Chondrocyte (in vitro differentiated cells): ENCODE measurements around the gene TDRD12. TPM values are rescaled to one million over a fixed set of nuclear protein-coding genes. Genes with fewer than 3 reads are reported as not detected.

Experiments used
- DNase-seq: peaks from one replicate; pipeline ENCODE4 v3.0.0; 2021; ENCODE audit warnings: mixed read lengths, low spot score
- H3K27ac Mint-ChIP-seq: one replicate; pipeline ENCODE4 v1.8.0; 2021; ENCODE audit warnings: mild to moderate bottlenecking, moderate library complexity, mixed read lengths; ENCODE audit not compliant: unreplicated experiment
- H3K27me3 Mint-ChIP-seq: 2 replicates; pipeline ENCODE4 v1.8.0; 2021; ENCODE audit warnings: low read depth, mixed read lengths
- H3K36me3 Mint-ChIP-seq: 2 replicates; pipeline ENCODE4 v1.8.0; 2021; ENCODE audit warnings: low read depth, mixed read lengths
- H3K4me1 Mint-ChIP-seq: 2 replicates; pipeline ENCODE4 v1.8.0; 2021; ENCODE audit warnings: low read depth, mild to moderate bottlenecking, mixed read lengths
- H3K4me3 Mint-ChIP-seq: one replicate; pipeline ENCODE4 v1.8.0; 2021; ENCODE audit warnings: mild to moderate bottlenecking, moderate library complexity, mixed read lengths; ENCODE audit not compliant: unreplicated experiment
- H3K9me3 Mint-ChIP-seq: 2 replicates; pipeline ENCODE4 v1.8.0; 2021; ENCODE audit warnings: low read depth, mixed read lengths
- CTCF ChIP-seq: fragments of 200-600 bp; sonication (generic); IDR thresholded peaks from 2 replicates; pipeline ENCODE4 v1.5.0; 2021; ENCODE audit warnings: antibody characterized with exemption, mild to moderate bottlenecking, moderate library complexity
- total RNA-seq: library from RNA; stranded (reverse); gene quantifications from 3 replicates; pipeline ENCODE4 v1.2.1, GENCODE V29; 2021

The TDRD12 gene
- total RNA-seq, 1 donor from 2014 or later = 0.22 TPM

DNA sequence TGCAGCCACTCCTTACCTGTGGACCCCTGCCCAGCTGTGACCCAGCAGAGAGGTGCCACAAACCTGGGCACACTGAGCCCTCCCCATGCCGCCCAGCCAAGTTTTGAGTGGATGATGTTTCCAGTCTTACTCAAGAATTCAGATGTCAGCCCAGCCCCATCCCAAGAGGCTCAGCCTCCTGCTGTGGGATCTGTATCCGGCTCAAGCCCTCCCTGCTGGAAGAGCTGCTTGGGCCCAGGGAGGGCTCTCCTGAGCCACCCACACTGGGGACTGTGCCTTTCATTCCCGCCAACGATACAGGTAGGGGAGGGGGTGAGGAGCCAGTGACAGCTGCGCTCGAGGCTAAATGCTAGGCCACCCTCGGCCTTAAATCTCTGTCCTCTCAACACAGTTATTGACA, 155.9 kb downstream of the TDRD12 start:
- H3K27me3 Mint-ChIP-seq = no peaks in the 10 kb centered on the region
- TF ChIP-seq CTCF = no peak
- H3K4me1 Mint-ChIP-seq = no peaks in the 10 kb centered on the region
- no peak overlapping the region for H3K4me3 Mint-ChIP-seq
- DNase-seq = no peak
- H3K36me3 Mint-ChIP-seq = peaks cover 10% of the 10 kb centered on the region
- H3K9me3 Mint-ChIP-seq = no peaks in the 10 kb centered on the region
- no peak overlapping the region for H3K27ac Mint-ChIP-seq

GRCh38 chr19:32876236-32876918, 156.8 kb downstream of the TDRD12 start:
- Mint-ChIP-seq H3K27ac (no peak overlapping the region), H3K4me1 (no peaks in the 10 kb centered on the region), H3K4me3 (no peak overlapping the region), H3K9me3 (no peaks in the 10 kb centered on the region), H3K36me3 (peaks cover 12% of the 10 kb centered on the region), H3K27me3 (no peaks in the 10 kb centered on the region)
- TF ChIP-seq CTCF = no peak
- no peak for DNase-seq

- Mint-ChIP-seq H3K9me3 (no peaks in the 10 kb centered on the region), H3K36me3 (peaks cover 12% of the 10 kb centered on the region), H3K27ac (no peak overlapping the region), H3K4me3 (no peak overlapping the region), H3K4me1 (no peaks in the 10 kb centered on the region), H3K27me3 (no peaks in the 10 kb centered on the region)
- no peak for DNase-seq
- TF ChIP-seq CTCF = no peak
Measured at GRCh38 chr19:32876919-32877285, 157.3 kb downstream of the TDRD12 start.

Other genes with a start within 250 kb of the TDRD12 start
- gene PDCD5, start 138.6 kb upstream of the TDRD12 start, total RNA-seq = 108 to 119 TPM (median 111 TPM) in 3 replicates
- gene ANKRD27, start 44.6 kb upstream of the TDRD12 start, total RNA-seq = 23.6 to 26.8 TPM (median 23.9 TPM) in 3 replicates
- 0.19 to 0.95 TPM (median 0.90 TPM) in 3 replicates for gene RGS9BP, start 43.9 kb upstream of the TDRD12 start, total RNA-seq
- 8.2 to 11.1 TPM (median 10.0 TPM) in 3 replicates for gene NUDT19, start 27.9 kb upstream of the TDRD12 start, total RNA-seq
- 0.35 to 0.60 TPM (median 0.41 TPM) in 3 replicates for gene SLC7A9, start 150.0 kb downstream of the TDRD12 start, total RNA-seq